AG10803 (cell line): ENCODE results near the gene DPH3.

Experiments
- DNase-seq: peaks from one replicate; pipeline ENCODE4 v3.0.0; 2010; ENCODE audit warnings: low read depth
- H3K4me3 ChIP-seq: 2 replicates; pipeline ENCODE4 v1.5.1; 2011; ENCODE audit warnings: mild to moderate bottlenecking, low read length, control low read depth
- CTCF ChIP-seq: conservative IDR thresholded peaks from 2 replicates; pipeline ENCODE4 v1.5.1; 2011; ENCODE audit warnings: mild to moderate bottlenecking, low read length, control low read depth, inconsistent platforms

DPH3 gene

GRCh38 chr3:16243706-16244490 lies 20.8 kb downstream of the DPH3 start:
- TF ChIP-seq CTCF: no peak
- H3K4me3 ChIP-seq: no peak overlapping the region
- DNase-seq: no peak

GRCh38 chr3:16242177-16242576 lies 22.6 kb downstream of the DPH3 start:
- H3K4me3 ChIP-seq: no peak overlapping the region
- no peak for TF ChIP-seq CTCF
- DNase-seq: no peak

- no peak overlapping the region for H3K4me3 ChIP-seq
- no peak for DNase-seq
- TF ChIP-seq CTCF: no peak
These were observed 23.5 kb downstream of the DPH3 start for GRCh38 chr3:16241225-16241624.

- H3K4me3 ChIP-seq: no peak overlapping the region
- DNase-seq: peak; percentile 75
- TF ChIP-seq CTCF: no peak
These were observed 24.3 kb downstream of the DPH3 start for GRCh38 chr3:16240229-16241023.

- DNase-seq: peak; percentile 33
- TF ChIP-seq CTCF: no peak
- no peak overlapping the region for H3K4me3 ChIP-seq
These were observed 25.0 kb downstream of the DPH3 start for GRCh38 chr3:16239780-16240179.

GRCh38 chr3:16239086-16239770 lies 25.5 kb downstream of the DPH3 start:
- DNase-seq: peak; percentile 23
- TF ChIP-seq CTCF: no peak
- H3K4me3 ChIP-seq: no peak overlapping the region
